ENCODE results near the gene COL4A6. TPM values are rescaled to one million over a fixed set of nuclear protein-coding genes. Genes with fewer than 3 reads are reported as not detected.

COL4A6 gene
- polyA plus RNA-seq, 3 donors = not detected

DNA sequence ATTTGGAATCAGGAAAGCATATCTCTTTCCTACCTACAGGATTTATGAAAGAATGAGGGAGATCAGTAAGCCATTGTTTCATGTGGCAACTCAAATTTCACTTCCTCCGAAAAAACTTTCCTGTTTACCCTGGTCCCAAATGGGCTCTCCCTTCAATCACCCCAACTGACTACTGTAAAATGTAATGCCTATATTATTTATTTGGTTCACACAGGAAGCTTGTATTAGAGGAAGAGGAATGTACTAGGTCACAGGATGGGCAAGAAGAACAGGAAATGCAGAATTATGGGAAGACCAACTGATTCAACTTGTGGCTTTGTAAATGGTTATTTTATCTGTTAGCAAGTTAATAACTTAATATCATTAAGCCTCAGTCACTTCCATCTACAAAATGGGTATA, 23.1 kb downstream of the COL4A6 start:
- Mint-ChIP-seq H3K27ac (no peak overlapping the region), H3K27me3 (ENCODE audit: low read depth in 3 of 3) (peaks cover 0 to 5% (median 0%) of the 10 kb centered on the region in 3 donors), H3K4me3 (no peak overlapping the region), H3K36me3 (no peaks in the 10 kb centered on the region), H3K4me1 (no peaks in the 10 kb centered on the region), H3K9me3 (peaks cover 0 to 2% (median 0%) of the 10 kb centered on the region in 7 donors)
- H3K27ac ChIP-seq (ENCODE audit: low read depth in 1 of 2, low read length in 2 of 2) = no peak overlapping the region
- no peaks in the 10 kb centered on the region for H3K4me1 ChIP-seq (ENCODE audit: control insufficient read depth in 1 of 2, insufficient read depth in 2 of 2, low read length in 2 of 2)
- no peak overlapping the region for H3K9ac ChIP-seq (ENCODE audit: insufficient read depth, low read length, poor library complexity, severe bottlenecking)
- no peaks in the 10 kb centered on the region for H3K79me2 ChIP-seq (ENCODE audit: insufficient read depth, low read length)
- DNase-seq = no peak
- H2AFZ ChIP-seq (ENCODE audit: insufficient read depth, low read depth, low read length, poor library complexity, severe bottlenecking) = no peak overlapping the region
- no peaks in the 10 kb centered on the region for H3K9me3 ChIP-seq (replicated peaks in 1 of 2; ENCODE audit: control insufficient read depth in 1 of 2, insufficient read depth in 1 of 2, low read length in 2 of 2)
- no peak overlapping the region for H3K4me2 ChIP-seq (replicated peaks; ENCODE audit: extremely low read depth, low read length, poor library complexity, severe bottlenecking)
- no peaks in the 10 kb centered on the region for H4K20me1 ChIP-seq (ENCODE audit: insufficient read depth, low read length)
- no CpG with 5 or more reads among the region's 1 CpG for WGBS (ENCODE audit: insufficient coverage)
- no peak overlapping the region for H3K4me3 ChIP-seq (replicated peaks in 1 of 3; ENCODE audit: low read depth in 2 of 3, low read length in 3 of 3)
- TF ChIP-seq, protein P1, sequence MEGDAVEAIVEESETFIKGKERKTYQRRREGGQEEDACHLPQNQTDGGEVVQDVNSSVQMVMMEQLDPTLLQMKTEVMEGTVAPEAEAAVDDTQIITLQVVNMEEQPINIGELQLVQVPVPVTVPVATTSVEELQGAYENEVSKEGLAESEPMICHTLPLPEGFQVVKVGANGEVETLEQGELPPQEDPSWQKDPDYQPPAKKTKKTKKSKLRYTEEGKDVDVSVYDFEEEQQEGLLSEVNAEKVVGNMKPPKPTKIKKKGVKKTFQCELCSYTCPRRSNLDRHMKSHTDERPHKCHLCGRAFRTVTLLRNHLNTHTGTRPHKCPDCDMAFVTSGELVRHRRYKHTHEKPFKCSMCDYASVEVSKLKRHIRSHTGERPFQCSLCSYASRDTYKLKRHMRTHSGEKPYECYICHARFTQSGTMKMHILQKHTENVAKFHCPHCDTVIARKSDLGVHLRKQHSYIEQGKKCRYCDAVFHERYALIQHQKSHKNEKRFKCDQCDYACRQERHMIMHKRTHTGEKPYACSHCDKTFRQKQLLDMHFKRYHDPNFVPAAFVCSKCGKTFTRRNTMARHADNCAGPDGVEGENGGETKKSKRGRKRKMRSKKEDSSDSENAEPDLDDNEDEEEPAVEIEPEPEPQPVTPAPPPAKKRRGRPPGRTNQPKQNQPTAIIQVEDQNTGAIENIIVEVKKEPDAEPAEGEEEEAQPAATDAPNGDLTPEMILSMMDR (IDR thresholded peaks at IDR 0.05) = no peak
- peaks cover 0 to 2% of the 10 kb centered on the region in 2 donors for H3K27me3 ChIP-seq (ENCODE audit: control insufficient read depth in 2 of 2, insufficient read depth in 2 of 2, low read length in 2 of 2)
- intact Hi-C loops (cut with micrococcal nuclease) = no loop called here
- no peaks in the 10 kb centered on the region for H3K36me3 ChIP-seq (replicated peaks in 1 of 2; ENCODE audit: control insufficient read depth in 1 of 2, insufficient read depth in 2 of 2, low read length in 2 of 2)

DNA sequence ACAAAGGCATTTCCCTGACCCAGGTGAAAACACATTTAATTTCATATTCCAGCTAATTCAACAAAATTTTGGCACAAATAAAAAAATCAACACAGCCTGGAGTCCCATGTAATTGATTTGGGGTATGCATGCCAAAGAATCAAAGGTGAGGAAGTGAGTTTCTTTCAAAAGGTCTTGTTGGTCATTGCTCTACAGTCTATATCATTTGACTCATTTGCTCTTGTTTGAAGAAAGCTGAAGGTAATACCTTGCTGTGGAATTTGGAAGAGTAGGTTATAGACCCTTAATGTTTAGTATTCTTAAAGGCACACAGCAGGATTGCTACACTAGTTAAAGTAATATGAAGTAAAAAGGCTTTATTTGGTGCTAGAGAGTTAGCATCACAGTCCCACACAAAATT, 25.4 kb downstream of the COL4A6 start:
- Histone ChIP-seq H4K20me1 (ENCODE audit: insufficient read depth, low read length) (no peaks in the 10 kb centered on the region), H3K4me2 (replicated peaks; ENCODE audit: extremely low read depth, low read length, poor library complexity, severe bottlenecking) (no peak overlapping the region), H3K9ac (ENCODE audit: insufficient read depth, low read length, poor library complexity, severe bottlenecking) (no peak overlapping the region), H3K36me3 (replicated peaks in 1 of 2; ENCODE audit: control insufficient read depth in 1 of 2, insufficient read depth in 2 of 2, low read length in 2 of 2) (no peaks in the 10 kb centered on the region), H3K27me3 (ENCODE audit: control insufficient read depth in 2 of 2, insufficient read depth in 2 of 2, low read length in 2 of 2) (no peaks in the 10 kb centered on the region), H2AFZ (ENCODE audit: insufficient read depth, low read depth, low read length, poor library complexity, severe bottlenecking) (no peak overlapping the region), H3K79me2 (ENCODE audit: insufficient read depth, low read length) (no peaks in the 10 kb centered on the region), H3K4me1 (ENCODE audit: control insufficient read depth in 1 of 2, insufficient read depth in 2 of 2, low read length in 2 of 2) (no peaks in the 10 kb centered on the region), H3K27ac (ENCODE audit: low read depth in 1 of 2, low read length in 2 of 2) (no peak overlapping the region), H3K4me3 (replicated peaks in 1 of 3; ENCODE audit: low read depth in 2 of 3, low read length in 3 of 3) (no peak overlapping the region), H3K9me3 (replicated peaks in 1 of 2; ENCODE audit: control insufficient read depth in 1 of 2, insufficient read depth in 1 of 2, low read length in 2 of 2) (no peaks in the 10 kb centered on the region)
- H3K4me1 Mint-ChIP-seq = no peaks in the 10 kb centered on the region
- peaks cover 0 to 2% (median 0%) of the 10 kb centered on the region in 7 donors for H3K9me3 Mint-ChIP-seq
- no peaks in the 10 kb centered on the region for H3K36me3 Mint-ChIP-seq
- intact Hi-C loops (cut with micrococcal nuclease) = no loop called here
- TF ChIP-seq, protein P1 (IDR thresholded peaks at IDR 0.05) = no peak
- DNase-seq = no peak
- H3K27ac Mint-ChIP-seq = no peak overlapping the region
- H3K4me3 Mint-ChIP-seq = no peak overlapping the region
- H3K27me3 Mint-ChIP-seq (ENCODE audit: low read depth in 3 of 3) = peaks cover 0 to 8% (median 0%) of the 10 kb centered on the region in 3 donors

Measured in CD14-positive monocyte (primary cell).